Measurements from ENCODE around the gene PIK3R5. TPM values are rescaled to one million over a fixed set of nuclear protein-coding genes. Genes with fewer than 3 reads are reported as not detected.

Gene PIK3R5
- polyA plus RNA-seq, 3 donors = 32.1 to 127 (median 47.5) TPM

- Histone ChIP-seq H3K4me1 (ENCODE audit: control insufficient read depth in 1 of 2, insufficient read depth in 2 of 2, low read length in 2 of 2) (peaks cover 0 to 11% of the 10 kb centered on the region in 2 donors), H3K27me3 (ENCODE audit: control insufficient read depth in 2 of 2, insufficient read depth in 2 of 2, low read length in 2 of 2) (no peaks in the 10 kb centered on the region), H2AFZ (ENCODE audit: insufficient read depth, low read depth, low read length, poor library complexity, severe bottlenecking) (no peak overlapping the region), H3K27ac (ENCODE audit: low read depth in 1 of 2, low read length in 2 of 2) (no peak overlapping the region), H3K4me2 (replicated peaks; ENCODE audit: extremely low read depth, low read length, poor library complexity, severe bottlenecking) (no peak overlapping the region), H3K36me3 (replicated peaks in 1 of 2; ENCODE audit: control insufficient read depth in 1 of 2, insufficient read depth in 2 of 2, low read length in 2 of 2) (peaks cover 90 to 92% of the 10 kb centered on the region in 2 donors), H3K9me3 (replicated peaks in 1 of 2; ENCODE audit: control insufficient read depth in 1 of 2, insufficient read depth in 1 of 2, low read length in 2 of 2) (peaks cover 0 to 14% of the 10 kb centered on the region in 2 donors), H3K9ac (ENCODE audit: insufficient read depth, low read length, poor library complexity, severe bottlenecking) (no peak overlapping the region), H3K79me2 (ENCODE audit: insufficient read depth, low read length) (no peaks in the 10 kb centered on the region), H4K20me1 (ENCODE audit: insufficient read depth, low read length) (peaks cover 93% of the 10 kb centered on the region), H3K4me3 (replicated peaks in 1 of 3; ENCODE audit: low read depth in 2 of 3, low read length in 3 of 3) (no peak overlapping the region)
- Mint-ChIP-seq H3K4me1 (peaks cover 12% of the 10 kb centered on the region), H3K4me3 (no peak overlapping the region), H3K9me3 (peaks cover 0 to 13% (median 6%) of the 10 kb centered on the region in 7 donors), H3K36me3 (peaks cover 78 to 94% of the 10 kb centered on the region in 2 donors), H3K27ac (peak overlapping the region in 2 of 7 donors; percentile 32 to 70), H3K27me3 (ENCODE audit: low read depth in 3 of 3) (no peaks in the 10 kb centered on the region)
- WGBS (ENCODE audit: insufficient coverage) = 97% methylated on average over 9 of the region's 14 CpGs
- DNase-seq = no peak
- intact Hi-C loops (cut with micrococcal nuclease) = no loop called here
- no peak for TF ChIP-seq CTCF (IDR thresholded peaks at IDR 0.05)
Measured at GRCh38 chr17:8889458-8890210, 75.9 kb downstream of the PIK3R5 start.

- Histone ChIP-seq H3K27me3 (ENCODE audit: control insufficient read depth in 2 of 2, insufficient read depth in 2 of 2, low read length in 2 of 2) (no peaks in the 10 kb centered on the region), H3K79me2 (ENCODE audit: insufficient read depth, low read length) (no peaks in the 10 kb centered on the region), H2AFZ (ENCODE audit: insufficient read depth, low read depth, low read length, poor library complexity, severe bottlenecking) (no peak overlapping the region), H3K36me3 (replicated peaks in 1 of 2; ENCODE audit: control insufficient read depth in 1 of 2, insufficient read depth in 2 of 2, low read length in 2 of 2) (peaks cover 90 to 92% of the 10 kb centered on the region in 2 donors), H3K9ac (ENCODE audit: insufficient read depth, low read length, poor library complexity, severe bottlenecking) (no peak overlapping the region), H3K4me3 (replicated peaks in 1 of 3; ENCODE audit: low read depth in 2 of 3, low read length in 3 of 3) (no peak overlapping the region), H3K4me1 (ENCODE audit: control insufficient read depth in 1 of 2, insufficient read depth in 2 of 2, low read length in 2 of 2) (peaks cover 0 to 11% of the 10 kb centered on the region in 2 donors), H3K4me2 (replicated peaks; ENCODE audit: extremely low read depth, low read length, poor library complexity, severe bottlenecking) (no peak overlapping the region), H3K9me3 (replicated peaks in 1 of 2; ENCODE audit: control insufficient read depth in 1 of 2, insufficient read depth in 1 of 2, low read length in 2 of 2) (peaks cover 0 to 14% of the 10 kb centered on the region in 2 donors), H4K20me1 (ENCODE audit: insufficient read depth, low read length) (peaks cover 93% of the 10 kb centered on the region), H3K27ac (ENCODE audit: low read depth in 1 of 2, low read length in 2 of 2) (no peak overlapping the region)
- Mint-ChIP-seq H3K27me3 (ENCODE audit: low read depth in 3 of 3) (no peaks in the 10 kb centered on the region), H3K27ac (peak overlapping the region in 2 of 7 donors; percentile 45 to 70), H3K4me1 (peaks cover 12% of the 10 kb centered on the region), H3K4me3 (no peak overlapping the region), H3K36me3 (peaks cover 81 to 94% of the 10 kb centered on the region in 2 donors), H3K9me3 (peaks cover 0 to 13% (median 6%) of the 10 kb centered on the region in 7 donors)
- intact Hi-C loops (cut with micrococcal nuclease) = no loop called here
- DNase-seq = no peak
- WGBS (ENCODE audit: insufficient coverage) = 100% methylated on average over 7 of the region's 8 CpGs
- TF ChIP-seq CTCF (IDR thresholded peaks at IDR 0.05) = no peak
Measured at GRCh38 chr17:8888704-8889302, 76.7 kb downstream of the PIK3R5 start.
